NAMALWA (cell line): ENCODE data around the gene CSTPP1.
"Not testable (repeated sequence)": the region's sequence is repeated elsewhere in the genome, so short reads cannot be mapped to it uniquely, and the experiment has no call there.

ENCODE experiments used
- DNase-seq: peaks from one replicate; pipeline ENCODE4 v3.0.0-alpha.2; 2015; ENCODE audit warnings: low spot score

CSTPP1 gene

DNA sequence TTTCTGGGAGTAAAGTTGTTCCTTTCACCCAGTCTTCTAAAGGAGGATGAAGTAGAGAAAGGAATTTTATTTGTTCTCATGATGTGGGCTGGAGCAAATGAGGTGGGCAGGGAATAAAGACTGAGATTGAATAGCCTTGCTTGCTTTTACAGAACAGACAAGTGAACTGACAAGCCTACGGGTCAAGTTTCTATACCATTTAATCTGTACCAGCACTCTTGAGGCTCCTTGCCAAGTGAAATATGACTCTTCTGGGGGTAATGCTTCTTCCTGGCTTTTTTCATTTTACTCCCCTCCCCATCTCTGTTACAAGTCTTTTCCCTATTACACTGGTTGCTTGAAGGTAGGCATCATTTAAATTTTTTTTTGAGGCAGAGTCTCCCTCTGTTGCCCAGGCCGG is 54.8 kb downstream of the CSTPP1 start:
- no peak for DNase-seq

DNA sequence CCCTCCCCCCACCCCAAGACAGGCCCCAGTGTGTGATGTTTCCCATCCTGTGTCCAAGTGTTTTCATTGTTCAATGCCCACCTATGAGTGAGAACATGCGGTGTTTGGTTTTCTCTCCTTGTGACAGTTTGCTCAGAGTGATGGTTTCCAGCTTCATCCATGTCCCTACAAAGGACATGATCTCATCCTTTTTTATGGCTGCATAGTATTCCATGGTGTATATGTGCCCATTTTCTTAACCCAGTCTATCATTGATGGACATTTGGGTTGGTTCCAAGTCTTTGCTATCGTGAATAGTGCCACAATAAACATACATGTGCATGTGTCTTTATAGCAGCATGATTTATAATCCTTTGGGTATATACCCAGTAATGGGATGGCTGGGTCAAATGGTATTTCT is 55.8 kb downstream of the CSTPP1 start:
- not testable (repeated sequence) for DNase-seq

DNA sequence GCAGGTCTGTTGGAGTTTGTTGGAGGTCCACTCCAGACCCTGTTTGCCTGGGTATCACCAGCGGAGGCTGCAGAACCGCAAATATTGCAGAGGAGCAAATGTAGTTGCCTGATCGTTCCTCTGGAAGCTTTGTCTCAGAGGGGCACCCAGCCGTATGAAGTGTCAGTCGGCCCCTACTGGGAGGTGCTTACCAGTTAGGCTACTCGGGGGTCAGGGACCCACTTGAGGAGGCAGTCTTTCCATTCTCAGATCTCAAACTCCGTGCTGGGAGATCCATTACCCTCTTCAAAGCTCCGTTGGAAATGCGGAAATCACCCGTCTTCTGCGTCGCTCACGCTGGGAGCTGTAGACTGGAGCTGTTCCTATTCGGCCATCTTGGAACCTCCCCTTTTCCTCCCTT is 61.2 kb downstream of the CSTPP1 start:
- DNase-seq = not testable (repeated sequence)

DNA sequence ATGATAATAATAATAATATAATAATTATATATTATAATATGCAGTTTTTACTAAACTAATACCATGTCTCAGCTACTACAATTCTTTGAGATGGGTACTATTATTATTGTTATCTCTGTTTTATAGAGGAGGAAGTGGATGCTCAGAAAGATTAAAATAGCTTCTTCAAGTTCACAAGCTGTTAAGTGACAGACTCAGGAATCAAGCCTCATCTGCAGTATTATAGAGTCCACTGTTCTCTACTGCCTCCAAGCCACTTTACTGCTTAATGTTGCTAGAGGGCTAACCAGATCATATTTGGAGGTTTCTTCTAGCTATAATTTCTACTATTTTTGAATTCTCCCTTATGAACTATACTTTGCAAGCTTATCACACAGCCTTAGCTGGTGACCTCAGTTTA is 62.7 kb downstream of the CSTPP1 start:
- no peak for DNase-seq

DNA sequence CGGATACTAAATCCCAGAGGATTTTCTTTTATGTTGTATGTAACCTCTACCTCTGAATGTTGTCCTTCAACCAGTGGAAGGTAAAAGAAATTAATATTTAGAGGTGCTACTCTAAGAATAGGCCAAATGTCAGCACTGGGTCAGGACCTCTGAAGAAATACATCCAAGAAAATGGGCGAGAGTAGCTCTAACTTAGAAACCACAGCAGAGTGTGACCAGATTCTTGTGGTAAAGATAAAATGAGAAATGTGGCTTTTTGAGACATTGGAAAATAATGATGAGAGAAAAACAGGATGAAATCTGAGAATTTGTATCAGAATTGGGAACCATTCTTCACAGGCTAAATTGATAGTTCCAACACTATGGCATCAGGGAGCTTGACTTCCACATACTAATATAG is 63.5 kb downstream of the CSTPP1 start:
- no peak for DNase-seq

DNA sequence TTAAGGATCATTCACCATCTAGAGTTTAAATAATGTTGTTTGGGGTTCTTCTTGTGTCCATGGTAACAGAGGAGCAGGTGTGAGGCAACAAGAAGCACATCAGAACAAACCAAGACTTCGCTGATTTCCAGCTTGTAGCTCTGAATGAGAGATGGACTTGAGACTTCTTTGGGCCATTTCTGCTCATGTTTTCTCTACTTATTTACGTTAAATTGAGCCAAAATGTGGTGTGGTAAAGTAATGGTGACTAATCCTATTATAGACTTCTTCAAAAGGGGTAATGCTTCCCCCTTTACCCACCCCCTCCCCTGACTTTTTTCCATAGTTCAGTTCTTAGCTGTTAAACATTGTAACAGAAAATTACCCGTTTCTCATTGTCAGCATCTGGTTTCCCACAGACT is 65.2 kb downstream of the CSTPP1 start:
- peak; percentile 41 for DNase-seq

DNA sequence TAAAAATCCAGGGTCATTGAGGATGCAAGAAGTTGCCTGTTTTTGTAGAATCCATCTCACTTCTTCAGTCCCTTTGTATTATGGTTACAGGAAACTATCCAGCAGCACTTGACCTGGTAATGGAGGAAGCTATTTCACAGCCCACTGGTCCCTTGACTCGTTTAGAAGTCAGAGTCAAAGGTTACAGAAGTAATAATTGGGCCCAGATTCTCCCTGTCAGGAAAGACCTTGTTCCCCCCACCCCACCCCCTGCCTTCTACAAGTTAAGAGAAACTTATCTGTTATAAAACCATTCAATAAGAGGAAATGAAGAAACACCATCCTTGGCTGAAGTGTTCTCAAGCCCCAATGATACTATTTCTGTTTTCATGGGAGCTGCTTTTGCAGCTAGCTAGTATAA is 65.8 kb downstream of the CSTPP1 start:
- peak; percentile 7 for DNase-seq

DNA sequence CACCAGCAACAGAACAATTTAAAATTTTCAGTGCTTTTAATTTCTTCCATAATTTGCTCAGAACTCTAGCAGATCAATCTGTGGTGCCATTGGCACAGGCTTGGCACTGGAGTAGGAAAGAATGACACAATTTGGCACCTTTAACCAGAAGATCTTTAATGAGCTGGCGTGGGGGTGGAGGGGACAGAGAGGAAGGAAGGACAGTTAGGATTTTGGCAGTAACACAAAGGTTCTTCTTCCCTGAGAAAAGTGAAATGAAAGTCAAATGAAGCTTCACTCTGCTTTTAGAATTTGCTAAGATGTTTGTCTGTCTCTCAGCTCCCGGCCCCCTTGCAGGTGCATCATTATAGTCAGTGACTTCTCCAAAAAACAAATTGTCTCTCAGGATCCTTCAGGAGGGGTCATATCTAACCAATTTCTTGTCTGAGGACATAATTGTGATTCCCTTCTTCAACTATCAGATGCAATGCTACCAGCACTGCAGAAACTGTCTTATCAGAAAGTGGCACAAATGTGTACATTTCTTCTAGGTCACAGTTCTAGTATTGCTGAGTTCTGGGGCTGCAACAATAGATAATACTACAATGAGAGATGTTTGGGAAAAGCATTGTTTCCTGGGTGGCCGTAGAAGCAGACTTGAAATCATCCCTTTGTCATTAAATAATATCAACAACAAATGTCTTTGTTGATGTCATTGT is 66.8 kb downstream of the CSTPP1 start:
- peak; percentile 40 for DNase-seq

DNA sequence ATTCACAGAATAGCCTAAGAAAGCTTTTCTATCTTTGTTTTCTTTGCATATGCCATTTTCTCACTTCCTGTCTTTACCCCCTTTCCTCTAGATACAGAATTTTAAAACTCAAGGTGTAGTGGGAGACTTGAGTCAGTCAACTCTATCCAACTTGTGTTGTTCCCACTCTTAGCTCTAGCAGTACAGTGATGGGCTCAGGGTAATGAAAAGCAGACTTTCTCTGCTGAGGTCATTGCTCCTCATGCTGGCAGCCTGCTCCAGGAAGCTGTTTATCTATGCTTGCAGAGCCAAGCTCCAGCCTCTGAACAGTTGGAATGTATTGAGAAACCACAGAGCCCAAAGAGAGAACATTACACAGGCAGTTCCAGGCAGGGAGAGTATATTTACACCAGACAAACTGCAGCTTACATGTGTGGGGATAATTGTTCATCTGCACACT is 68.1 kb downstream of the CSTPP1 start:
- peak; percentile 22 for DNase-seq

DNA sequence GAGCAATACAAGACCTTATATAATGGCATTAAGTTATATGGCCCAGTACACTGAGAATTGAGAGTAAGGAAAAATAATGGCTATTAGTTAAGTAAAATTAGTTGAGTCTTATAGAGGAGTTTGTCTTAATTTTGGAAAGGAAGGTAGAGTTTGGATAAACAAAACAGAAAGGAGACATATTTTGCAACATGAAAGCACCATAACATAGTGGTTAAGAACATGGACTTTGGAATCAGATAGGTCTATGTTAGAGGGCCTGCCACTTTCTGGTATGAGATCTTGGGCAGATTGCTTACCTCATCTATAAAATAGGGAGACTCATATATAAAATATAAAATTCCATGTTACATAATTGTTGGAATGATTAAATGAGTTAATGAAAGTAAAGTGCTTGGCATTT is 68.9 kb downstream of the CSTPP1 start:
- no peak for DNase-seq

DNA sequence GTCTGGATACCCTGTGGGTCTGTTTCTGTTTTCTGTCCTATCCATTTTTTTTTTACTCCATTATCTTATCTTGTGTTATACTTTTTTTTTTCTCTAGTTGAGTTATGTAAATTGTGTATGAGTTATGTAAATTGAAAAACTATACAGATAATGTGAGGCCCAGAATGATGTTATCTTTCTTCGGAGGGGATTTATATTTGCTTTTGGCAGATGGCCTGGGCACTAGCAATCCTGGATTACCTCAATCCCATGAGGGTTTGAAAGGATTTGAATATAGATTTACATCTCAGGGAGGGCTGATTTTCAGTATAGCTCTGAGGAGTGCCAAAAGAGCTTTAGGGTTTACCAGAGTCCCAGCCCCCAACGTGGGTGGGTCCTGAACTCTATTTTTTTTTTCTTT is 71.0 kb downstream of the CSTPP1 start:
- DNase-seq = no peak

DNA sequence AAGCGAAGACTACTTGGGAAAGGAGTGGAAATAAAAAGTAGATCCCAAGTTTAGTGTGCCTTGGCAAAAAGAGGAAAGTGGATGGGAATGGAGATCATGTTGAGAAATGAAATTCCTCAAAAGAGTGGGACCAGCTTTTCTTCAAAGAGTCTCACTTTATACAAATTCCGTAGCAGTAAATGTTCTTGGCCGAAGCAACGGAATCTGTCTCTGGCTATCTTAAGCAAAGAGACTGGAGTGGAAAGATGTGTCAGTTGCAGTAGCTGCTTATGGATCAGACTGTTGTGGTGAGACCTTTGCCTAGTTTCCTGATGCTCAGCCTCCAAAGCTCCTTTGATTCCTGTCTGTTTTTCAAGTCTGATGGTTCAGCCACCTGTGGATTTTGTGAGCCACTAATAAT is 73.6 kb downstream of the CSTPP1 start:
- no peak for DNase-seq

DNA sequence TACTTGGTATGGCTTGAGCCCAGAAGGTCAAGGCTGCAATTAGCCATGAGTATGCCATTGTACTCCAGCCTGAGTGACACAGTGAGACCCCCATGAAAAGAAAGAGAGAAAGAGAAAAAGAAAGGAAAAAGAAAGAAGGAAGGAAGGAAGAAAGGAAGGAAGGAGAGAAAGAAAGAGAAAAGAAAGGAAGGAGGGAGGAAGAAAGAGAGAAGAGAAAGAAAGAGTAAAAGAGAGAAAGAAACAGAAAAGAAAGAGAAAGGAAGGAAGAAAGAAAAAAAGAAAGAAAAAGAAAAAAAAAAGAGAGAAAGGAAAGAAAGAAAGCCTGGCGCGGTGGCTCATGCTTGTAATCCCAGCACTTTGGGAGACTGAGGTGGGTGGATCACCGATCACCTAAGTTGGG is 77.5 kb downstream of the CSTPP1 start:
- no peak for DNase-seq

DNA sequence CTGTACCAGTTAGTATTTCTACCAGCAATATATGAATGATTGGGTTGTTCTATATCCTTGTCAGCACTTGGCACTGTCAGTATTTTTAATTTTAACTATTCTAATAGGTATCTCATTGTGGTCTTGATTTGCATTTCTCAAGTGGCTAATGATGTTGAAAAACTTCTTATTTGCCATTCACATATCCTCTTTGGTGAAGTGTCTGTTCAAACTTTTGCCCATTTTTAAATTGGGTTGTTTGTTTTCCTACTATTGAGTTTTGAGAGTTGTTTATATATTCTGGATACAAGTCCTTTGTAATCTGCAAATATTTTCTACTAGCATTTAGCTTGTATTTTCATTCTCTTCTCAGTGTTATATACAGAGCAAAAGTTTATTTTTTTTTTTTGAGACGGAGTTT is 82.1 kb downstream of the CSTPP1 start:
- no peak for DNase-seq

DNA sequence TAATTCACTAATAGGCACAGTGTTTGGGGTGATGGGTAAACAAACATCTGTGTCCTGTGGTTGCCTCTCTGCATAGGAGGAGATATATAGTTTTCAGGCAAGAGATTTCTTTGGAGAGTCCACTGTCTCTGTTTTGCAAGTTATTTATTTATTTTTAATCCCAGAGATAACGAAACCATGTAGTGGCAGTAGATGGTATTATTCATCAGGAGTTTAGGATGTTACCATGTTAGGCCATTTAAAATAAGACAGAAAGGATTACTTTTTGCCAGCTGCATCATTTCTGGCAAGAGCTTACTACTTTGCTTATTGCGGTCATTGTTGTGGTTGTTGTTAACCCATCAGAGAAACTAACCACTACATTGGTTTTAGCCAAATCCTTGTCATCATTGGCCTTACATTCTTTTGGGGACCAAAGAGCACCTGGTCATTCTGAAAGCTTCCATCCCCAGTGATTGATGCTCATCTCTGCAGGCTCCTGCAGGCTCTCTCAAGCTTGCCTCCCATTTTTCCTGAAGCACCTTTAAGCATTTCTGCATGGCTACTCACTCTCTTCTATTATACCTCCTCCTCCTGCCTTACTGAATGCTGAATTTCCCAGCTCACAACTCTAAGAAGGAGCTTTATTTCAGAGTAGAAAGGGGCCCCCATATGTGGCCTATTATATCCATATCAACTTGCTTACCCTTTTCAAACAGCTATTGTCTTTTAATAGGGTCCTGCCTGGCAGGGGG is 84.4 kb downstream of the CSTPP1 start:
- no peak for DNase-seq

DNA sequence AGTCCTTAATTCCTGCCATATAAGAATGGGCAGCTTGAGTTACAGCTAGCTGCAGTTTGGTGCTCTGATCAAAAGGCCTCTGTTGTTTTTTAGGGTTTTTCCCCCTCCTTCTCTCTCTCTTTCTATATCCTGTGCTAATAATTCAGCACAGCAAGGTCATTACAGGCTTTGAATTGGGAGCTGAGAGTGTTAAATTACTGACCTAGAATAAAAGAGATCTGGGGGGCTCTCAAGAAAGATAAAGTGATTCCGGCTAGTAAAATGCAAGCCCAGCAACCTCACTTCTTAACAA is 84.9 kb downstream of the CSTPP1 start:
- no peak for DNase-seq

DNA sequence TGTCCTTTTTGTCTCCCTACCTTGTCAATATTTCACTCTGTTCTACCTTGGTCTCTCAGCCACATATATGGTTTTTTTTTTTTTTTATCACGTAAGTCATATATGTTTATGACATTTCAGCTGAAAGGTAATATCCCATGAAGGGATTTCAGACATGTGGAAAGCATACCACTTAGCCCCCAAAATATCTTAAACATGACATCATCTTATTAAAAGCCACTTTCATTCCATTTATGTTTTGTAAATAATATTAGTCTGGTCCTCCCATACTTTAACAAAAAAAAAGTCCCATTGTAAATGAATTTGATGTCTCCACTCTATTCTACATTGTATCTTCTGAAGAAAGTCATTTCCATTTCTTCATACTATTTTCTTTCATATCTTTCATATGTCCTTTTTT is 85.4 kb downstream of the CSTPP1 start:
- DNase-seq = no peak

DNA sequence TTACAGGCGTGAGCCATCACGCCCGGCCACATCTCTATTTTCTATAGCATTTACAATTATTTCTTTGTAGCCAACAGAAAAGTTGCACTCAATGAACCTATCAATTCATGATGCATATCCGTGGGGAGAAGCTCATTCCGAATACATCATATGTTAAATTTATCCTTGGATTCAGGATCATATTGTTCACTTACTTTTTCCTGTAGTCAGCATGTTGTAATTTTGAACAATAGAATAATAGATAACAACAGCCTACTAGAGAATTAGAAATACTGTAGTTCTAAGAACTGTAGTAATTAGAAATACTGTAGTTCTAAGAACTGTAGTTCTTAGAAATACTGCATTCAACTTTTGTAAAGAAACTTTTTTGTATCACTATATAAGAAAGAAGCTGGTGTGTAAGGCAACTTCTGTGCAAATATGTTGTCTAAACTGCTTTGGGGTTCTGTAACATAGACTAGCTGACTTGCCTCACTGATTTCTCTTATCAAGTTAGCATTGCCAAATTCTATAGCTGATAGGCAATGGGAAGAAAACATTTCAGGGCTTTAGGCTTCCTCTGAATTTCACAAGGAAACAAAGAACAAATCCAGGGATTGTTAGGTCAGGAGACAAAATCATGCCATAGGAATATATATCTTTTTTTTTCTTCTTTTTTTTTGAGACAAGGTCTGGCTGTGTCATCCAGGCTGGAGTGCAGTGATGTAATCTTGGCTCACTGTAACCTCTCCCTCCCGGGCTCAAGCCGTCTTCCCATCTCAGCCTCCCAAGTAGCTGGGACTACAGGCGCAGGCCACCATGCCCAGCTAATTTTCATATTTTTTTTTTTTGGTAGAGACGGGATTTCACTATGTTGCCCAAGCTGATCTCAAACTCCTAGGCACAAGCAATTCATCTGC is 91.9 kb downstream of the CSTPP1 start:
- no peak for DNase-seq

DNA sequence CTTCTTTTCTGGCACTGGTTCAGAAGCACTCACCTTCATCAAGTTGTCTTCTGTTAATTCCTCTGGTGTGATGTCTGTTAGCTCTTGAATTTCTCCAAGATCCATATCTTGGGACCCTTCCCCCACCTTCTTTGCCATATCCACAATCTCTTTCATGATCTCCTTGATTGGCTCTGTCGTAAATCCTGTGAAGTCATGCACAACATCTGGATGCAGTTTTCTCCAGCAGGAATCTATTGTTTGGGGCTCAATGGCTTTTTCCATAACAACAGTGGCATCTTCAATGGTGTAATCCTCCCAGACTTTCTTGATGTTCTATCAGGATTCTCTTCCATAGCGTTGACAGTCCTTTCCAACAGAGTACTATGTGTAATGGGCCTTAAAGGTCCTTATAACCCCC is 96.9 kb downstream of the CSTPP1 start:
- DNase-seq = no peak

DNA sequence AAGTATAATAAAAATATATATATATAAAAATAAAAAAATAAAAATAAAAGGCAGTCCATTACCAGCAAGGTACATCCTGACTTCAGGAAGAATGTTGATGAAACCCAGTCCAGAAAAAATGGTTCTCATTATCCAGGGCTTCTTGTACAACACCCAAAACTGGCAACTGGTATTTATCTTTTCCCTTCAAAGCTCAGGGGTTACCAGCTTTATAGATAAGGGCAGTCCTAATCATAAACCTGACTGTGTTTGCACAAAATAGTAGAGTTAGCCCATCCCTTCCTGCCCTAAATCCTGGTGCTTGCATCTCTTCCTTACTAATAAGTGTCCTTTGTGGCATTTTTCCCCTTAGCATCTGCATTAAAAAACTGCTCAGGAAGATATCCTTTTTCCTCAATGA is 97.5 kb downstream of the CSTPP1 start:
- DNase-seq = no peak

DNA sequence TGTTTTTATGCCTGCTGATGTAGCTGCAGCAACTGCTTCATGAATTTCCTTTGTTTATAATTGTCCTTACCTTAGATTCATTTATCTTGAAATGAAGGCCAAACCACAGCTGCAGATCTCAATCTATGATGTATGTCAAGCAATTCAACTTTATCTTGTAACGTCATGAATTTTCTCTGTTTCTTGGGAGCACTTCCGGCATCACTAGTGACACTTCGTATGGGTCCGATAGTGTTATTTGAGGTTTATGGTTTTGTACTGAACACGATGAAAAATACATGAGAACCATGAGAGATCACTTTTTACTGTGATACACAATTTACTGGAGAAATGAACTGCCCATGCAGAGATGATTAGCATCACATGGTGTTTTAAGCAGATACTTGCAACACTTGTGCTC is 98.5 kb downstream of the CSTPP1 start:
- DNase-seq = no peak

DNA sequence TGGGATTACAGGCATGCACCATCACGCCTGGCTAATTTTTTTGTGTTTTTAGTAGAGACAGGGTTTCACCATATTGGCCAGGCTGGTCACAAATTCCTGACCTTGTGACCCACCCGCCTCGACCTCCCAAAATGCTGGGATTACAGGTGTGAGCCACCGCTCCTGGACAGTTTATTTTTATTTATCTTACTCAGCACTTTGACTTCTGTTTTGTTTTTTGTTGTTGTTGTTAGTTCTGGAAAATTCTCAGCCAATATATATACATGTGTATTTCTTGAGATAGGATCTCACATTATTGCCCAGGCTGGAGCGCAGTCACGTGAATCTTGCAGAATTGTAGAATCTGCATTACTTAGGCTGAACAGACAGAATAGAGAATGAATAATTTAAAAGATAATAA is 107.6 kb downstream of the CSTPP1 start:
- DNase-seq = no peak

DNA sequence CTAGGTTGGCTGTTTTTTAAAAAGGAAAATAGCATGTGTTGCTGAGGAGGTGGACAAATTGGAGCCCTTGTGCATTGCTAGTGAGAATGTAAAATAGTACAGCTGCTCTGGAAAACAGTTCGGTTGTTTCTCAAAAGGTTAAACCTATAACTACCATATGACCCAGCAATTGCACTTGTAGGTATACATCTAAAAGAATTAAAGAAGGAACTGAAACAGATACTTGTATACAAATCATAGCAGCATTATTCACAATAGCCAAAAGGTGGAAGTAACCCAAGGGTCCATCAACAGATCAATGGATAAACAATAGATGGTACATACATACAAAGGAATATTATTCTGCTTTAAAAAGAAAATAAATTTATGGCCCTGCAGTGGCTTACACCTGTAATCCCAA is 111.4 kb downstream of the CSTPP1 start:
- DNase-seq = no peak
